Measurements from ENCODE around the gene ST7L.

DNA sequence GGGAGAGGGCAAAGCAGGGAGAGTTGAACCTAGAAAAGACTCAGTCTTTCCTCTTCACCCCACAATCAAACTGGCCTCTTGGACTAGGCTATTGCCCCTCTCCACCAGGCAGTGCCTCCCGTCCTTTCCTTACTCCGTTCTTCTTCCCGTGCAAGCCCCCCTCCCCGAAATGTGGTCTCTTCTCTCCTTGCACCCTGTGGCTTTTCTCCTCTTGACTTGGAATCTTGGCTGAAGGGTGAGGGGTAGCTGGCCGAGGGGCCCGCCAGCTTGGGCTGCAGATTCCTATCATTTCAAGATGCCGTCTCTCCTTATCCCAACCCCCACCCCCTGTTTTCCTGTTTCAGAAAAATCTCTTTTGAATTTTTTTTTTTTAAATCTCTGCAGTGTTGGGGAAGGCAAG, 108.6 kb downstream of the ST7L start:
- no peak for TF ChIP-seq RAD21 (IDR thresholded peaks at IDR 0.05; ENCODE audit: low read length)
- no peak for TF ChIP-seq ELK1 (IDR thresholded peaks at IDR 0.05; ENCODE audit: borderline replicate concordance, low read depth, low read length)

Data from IMR-90 (cell line).